Nephron (organoid): Measurements from ENCODE around the gene ZKSCAN2.

Experiments
- H3K27ac Mint-ChIP-seq, 3 experiments: 2 replicates each; pipeline ENCODE4 v1.8.0; 2020; ENCODE audit warnings: mixed read lengths in 3 of 3, mild to moderate bottlenecking in 2 of 3, moderate library complexity in 1 of 3
- H3K27me3 Mint-ChIP-seq: 2 replicates; pipeline ENCODE4 v1.8.0; 2021; ENCODE audit warnings: low read depth, mild to moderate bottlenecking, moderate library complexity, mixed read lengths
- H3K36me3 Mint-ChIP-seq: 2 replicates; pipeline ENCODE4 v1.8.0; 2020; ENCODE audit warnings: low read depth, mixed read lengths
- H3K4me1 Mint-ChIP-seq: 2 replicates; pipeline ENCODE4 v1.8.0; 2020; ENCODE audit warnings: mixed read lengths
- H3K4me3 Mint-ChIP-seq, 3 experiments: 2 replicates each; pipeline ENCODE4 v1.8.0; 2020; ENCODE audit warnings: mild to moderate bottlenecking in 3 of 3, mixed read lengths in 3 of 3, moderate library complexity in 2 of 3
- H3K9me3 Mint-ChIP-seq: 2 replicates; pipeline ENCODE4 v1.8.0; 2020; ENCODE audit warnings: mixed read lengths
- CTCF ChIP-seq, 3 experiments: fragments of 200-600 bp; sonication (generic); IDR thresholded peaks; one replicate each; pipeline ENCODE4 v1.5.0; 2021; ENCODE audit warnings: antibody characterized with exemption in 3 of 3; ENCODE audit not compliant: unreplicated experiment in 3 of 3

ZKSCAN2 gene

GRCh38 chr16:25257470-25257955, at the start of gene ZKSCAN2:
Gene ZKSCAN2 (minus strand): TSS chr16:25257845. CDS start chr16:25257127, 718 bp downstream.
- no peak for TF ChIP-seq CTCF (IDR thresholded peaks at IDR 0.05; ENCODE audit: unreplicated experiment in 3 of 3)
- Mint-ChIP-seq H3K27me3 (no peaks in the 10 kb centered on the region), H3K4me1 (peaks cover 28% of the 10 kb centered on the region), H3K36me3 (peaks cover 27% of the 10 kb centered on the region), H3K27ac (peak within 1 kb of the TSS; percentile 99 to 100 (median 100)), H3K4me3 (peak within 1 kb of the TSS; percentile 87 to 98 (median 89)), H3K9me3 (no peaks in the 10 kb centered on the region)

GRCh38 chr16:25299792-25300590, 42.3 kb upstream of the ZKSCAN2 start:
- no peak for TF ChIP-seq CTCF (IDR thresholded peaks at IDR 0.05; ENCODE audit: unreplicated experiment in 3 of 3)
- Mint-ChIP-seq H3K27ac (no peak overlapping the region), H3K4me3 (no peak overlapping the region), H3K4me1 (peaks cover 5% of the 10 kb centered on the region), H3K27me3 (no peaks in the 10 kb centered on the region), H3K36me3 (no peaks in the 10 kb centered on the region), H3K9me3 (no peaks in the 10 kb centered on the region)

GRCh38 chr16:25298165-25298872, 40.7 kb upstream of the ZKSCAN2 start:
- Mint-ChIP-seq H3K27me3 (no peaks in the 10 kb centered on the region), H3K36me3 (peaks cover under 1% of the 10 kb centered on the region), H3K4me1 (peaks cover 5% of the 10 kb centered on the region), H3K27ac (no peak overlapping the region), H3K4me3 (no peak overlapping the region), H3K9me3 (no peaks in the 10 kb centered on the region)
- no peak for TF ChIP-seq CTCF (IDR thresholded peaks at IDR 0.05; ENCODE audit: unreplicated experiment in 3 of 3)

GRCh38 chr16:25297151-25297787, 39.6 kb upstream of the ZKSCAN2 start:
- no peak overlapping the region for H3K27ac Mint-ChIP-seq

GRCh38 chr16:25291580-25291979, 33.9 kb upstream of the ZKSCAN2 start:
- H3K4me3 Mint-ChIP-seq, result no peak overlapping the region
- H3K27ac Mint-ChIP-seq, result no peak overlapping the region
- no peaks in the 10 kb centered on the region for H3K9me3 Mint-ChIP-seq
- H3K36me3 Mint-ChIP-seq, result peaks cover 29% of the 10 kb centered on the region
- TF ChIP-seq CTCF (IDR thresholded peaks at IDR 0.05; ENCODE audit: unreplicated experiment in 3 of 3), result no peak
- no peaks in the 10 kb centered on the region for H3K4me1 Mint-ChIP-seq
- no peaks in the 10 kb centered on the region for H3K27me3 Mint-ChIP-seq

More at GRCh38 chr16:25297151-25297787, 39.6 kb upstream of the ZKSCAN2 start:
- Mint-ChIP-seq H3K27me3 (no peaks in the 10 kb centered on the region), H3K4me3 (no peak overlapping the region), H3K4me1 (peaks cover 5% of the 10 kb centered on the region), H3K36me3 (peaks cover 8% of the 10 kb centered on the region), H3K9me3 (no peaks in the 10 kb centered on the region)
- TF ChIP-seq CTCF (IDR thresholded peaks at IDR 0.05; ENCODE audit: unreplicated experiment in 3 of 3), result no peak
